Measurements from ENCODE around the gene SETD1B.

DNA sequence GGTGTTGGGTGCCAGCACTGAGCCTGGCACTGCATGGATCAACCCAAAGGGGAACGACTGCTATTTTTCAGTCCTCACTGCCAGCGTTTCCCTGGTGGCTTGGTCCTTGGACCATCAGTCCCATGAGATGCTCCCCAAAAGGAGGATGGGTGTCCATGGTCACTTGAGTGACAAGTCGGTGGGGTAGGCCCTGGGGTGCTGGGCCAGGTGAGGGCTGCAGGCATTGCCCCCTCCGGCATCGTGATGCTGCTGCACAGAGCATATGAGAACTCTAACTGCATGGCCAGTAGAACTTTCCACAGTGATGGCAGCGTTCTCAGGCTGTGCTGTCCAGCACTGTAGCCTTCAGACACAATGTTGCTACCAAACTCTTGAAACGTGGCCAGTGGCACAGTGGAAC is 16.2 kb downstream of the SETD1B start:
- TF ChIP-seq CTCF (IDR thresholded peaks at IDR 0.05; ENCODE audit: low read depth, low read length, poor library complexity, severe bottlenecking) (no peak), EZH2phosphoT487 (IDR thresholded peaks at IDR 0.05; ENCODE audit: borderline replicate concordance, low read length) (no peak)

Measured in DOHH2 (cell line).